Choroid plexus epithelial cell (primary cell): ENCODE data around the gene SHB.

Source experiments
- DNase-seq: peaks from one replicate; pipeline ENCODE4 v3.0.0-alpha.2; 2010; ENCODE audit warnings: low read depth
- H3K4me3 ChIP-seq: 2 replicates; pipeline ENCODE4 v1.5.1; 2011; ENCODE audit warnings: low read depth, mild to moderate bottlenecking, control low read depth, low read length, moderate library complexity
- CTCF ChIP-seq: conservative IDR thresholded peaks from 2 replicates; pipeline ENCODE4 v1.5.1; 2011; ENCODE audit warnings: low read depth, mild to moderate bottlenecking, control low read depth, inconsistent platforms, low read length, moderate library complexity

Gene SHB

GRCh38 chr9:38007016-38007415, 62.0 kb downstream of the SHB start:
- TF ChIP-seq CTCF = no peak
- no peak for DNase-seq
- H3K4me3 ChIP-seq = no peak overlapping the region

GRCh38 chr9:38006163-38006562, 62.9 kb downstream of the SHB start:
- no peak for TF ChIP-seq CTCF
- no peak overlapping the region for H3K4me3 ChIP-seq
- no peak for DNase-seq

GRCh38 chr9:38004809-38005560, 64.0 kb downstream of the SHB start:
- DNase-seq = no peak
- H3K4me3 ChIP-seq = no peak overlapping the region
- TF ChIP-seq CTCF = no peak

- TF ChIP-seq CTCF = no peak
- no peak overlapping the region for H3K4me3 ChIP-seq
- DNase-seq = no peak
Measured at GRCh38 chr9:38003946-38004808, 64.8 kb downstream of the SHB start.

- no peak for DNase-seq
- H3K4me3 ChIP-seq = no peak overlapping the region
- TF ChIP-seq CTCF = no peak
Measured at GRCh38 chr9:38003230-38003629, 65.8 kb downstream of the SHB start.

- H3K4me3 ChIP-seq = no peak overlapping the region
- no peak for DNase-seq
- TF ChIP-seq CTCF = no peak
Measured at GRCh38 chr9:38001430-38001829, 67.6 kb downstream of the SHB start.
